Endothelial cell of umbilical vein (primary cell): Measurements from ENCODE around the gene MLF2. TPM values are rescaled to one million over a fixed set of nuclear protein-coding genes. Genes with fewer than 3 reads are reported as not detected.

Experiments used
- BruUV-seq: library from RNA; stranded (reverse); fragments of 400-500 nt; replicated peaks from 2 replicates; lab custom pipeline; 2021; lab: Mats Ljungman, UMichigan
- CTCF ChIA-PET: fragments of 300-600, 350-600 bp; sonication (Branson Sonifier 250); formaldehyde crosslinking; loops from one replicate; lab custom pipeline; 2021; ENCODE audit warnings: antibody characterized with exemption, inconsistent platforms; lab: Charles Lee
- POLR2A ChIA-PET: fragments of 300-600, 350-600 bp; sonication (Branson Sonifier 250); formaldehyde crosslinking; loops from one replicate; lab custom pipeline; 2021; ENCODE audit warnings: antibody characterized with exemption, inconsistent platforms; lab: Charles Lee
- DNase-seq: peaks from one replicate; pipeline ENCODE4 v3.0.0-alpha.2; 2011; ENCODE audit warnings: low read depth, low spot score
- FAIRE-seq: peaks from 2 replicates; lab custom pipeline; 2011; peaks lifted over from hg19 to GRCh38; lab: Jason Lieb, UNC
- H2AFZ ChIP-seq: 2 replicates; pipeline ENCODE4 v1.6.0; 2012; ENCODE audit warnings: low read depth, low read length, control low read depth, inconsistent platforms
- H3K27ac ChIP-seq: 2 replicates; pipeline ENCODE4 v1.5.1; 2011; ENCODE audit warnings: low read depth, mild to moderate bottlenecking, control low read depth, low read length, moderate library complexity; ENCODE audit not compliant: insufficient read depth
- H3K27me3 ChIP-seq, 2 experiments: 2 replicates each; pipeline versions ENCODE4 v1.6.0 to v1.6.1; 2011; ENCODE audit warnings: low read length in 2 of 2, mixed read lengths in 1 of 2; ENCODE audit not compliant: control insufficient read depth in 2 of 2, insufficient read depth in 2 of 2
- H3K36me3 ChIP-seq, 2 experiments: 2 replicates in 1 of 2; 3 replicates in 1 of 2; pipeline ENCODE4 v1.5.1; 2011; ENCODE audit warnings: low read length in 2 of 2, mild to moderate bottlenecking in 1 of 2, moderate library complexity in 1 of 2; ENCODE audit not compliant: control insufficient read depth in 2 of 2, insufficient read depth in 2 of 2; ENCODE audit errors: extremely low read depth in 1 of 2
- H3K4me1 ChIP-seq: 3 replicates; pipeline ENCODE4 v1.5.1; 2011; ENCODE audit warnings: mild to moderate bottlenecking, low read length; ENCODE audit not compliant: control insufficient read depth, insufficient read depth; ENCODE audit errors: extremely low read depth
- H3K4me2 ChIP-seq: 2 replicates; pipeline ENCODE4 v1.6.1; 2011; ENCODE audit warnings: low read length, control low read depth, mixed read lengths; ENCODE audit not compliant: insufficient read depth
- H3K4me3 ChIP-seq, 3 experiments: fragments of 200-600 bp in 1 of 3; sonication (generic), shearing (Covaris generic) in 1 of 3; replicated peaks in 1 of 3; 2 replicates each; pipeline ENCODE4 v1.5.1; 2011 to 2016; ENCODE audit warnings: control low read depth in 3 of 3, low read length in 3 of 3, mild to moderate bottlenecking in 2 of 3, inconsistent platforms in 1 of 3, low read depth in 1 of 3, moderate library complexity in 1 of 3; ENCODE audit not compliant: insufficient read depth in 1 of 3
- H3K79me2 ChIP-seq: 2 replicates; pipeline ENCODE4 v1.6.0; 2012; ENCODE audit warnings: low read length, inconsistent platforms; ENCODE audit not compliant: control insufficient read depth, insufficient read depth
- H3K9ac ChIP-seq: replicated peaks from 2 replicates; pipeline ENCODE3; 2011; ENCODE audit warnings: low read length, control low read depth; ENCODE audit not compliant: insufficient read depth; ENCODE audit errors: extremely low read depth
- H3K9me1 ChIP-seq: replicated peaks from 3 replicates; pipeline ENCODE4 v1.6.0; 2011; ENCODE audit warnings: mild to moderate bottlenecking, low read length; ENCODE audit not compliant: control insufficient read depth, insufficient read depth; ENCODE audit errors: extremely low read depth
- H3K9me3 ChIP-seq: replicated peaks from 2 replicates; pipeline ENCODE4 v1.5.1; 2012; ENCODE audit warnings: low read length, inconsistent platforms; ENCODE audit not compliant: control insufficient read depth, insufficient read depth
- H4K20me1 ChIP-seq: replicated peaks from 2 replicates; pipeline ENCODE3; 2011; ENCODE audit warnings: mild to moderate bottlenecking, low read length; ENCODE audit not compliant: control insufficient read depth, insufficient read depth; ENCODE audit errors: extremely low read depth
- GATA2 ChIP-seq: IDR thresholded peaks from 2 replicates; pipeline ENCODE4 v1.7.0; 2011; ENCODE audit warnings: low read depth, mild to moderate bottlenecking, moderate library complexity, mixed read lengths, low read length; ENCODE audit not compliant: insufficient read length, insufficient read depth
- JUN ChIP-seq: IDR thresholded peaks from 2 replicates; pipeline ENCODE4 v1.6.1; 2011; ENCODE audit warnings: borderline replicate concordance, low read depth; ENCODE audit not compliant: insufficient read length, insufficient read depth
- MYC ChIP-seq: IDR thresholded peaks from one replicate; pipeline ENCODE4 v1.6.1; 2011; ENCODE audit warnings: mild to moderate bottlenecking, low read depth, low read length
- dilution Hi-C: fragments of 300-500 bp; cut with MboI; formaldehyde crosslinking; loops from one replicate; pipeline ENCODE4 v1.15.0; 2019; ENCODE audit warnings: low sequenced_read_pairs; ENCODE audit not compliant: extremely low pct_ligation_motif_present
- intact Hi-C: fragments of 100-400 bp; cut with micrococcal nuclease; formaldehyde crosslinking; loops from one replicate; pipeline ENCODE4 v1.10.0; 2022
- polyA plus RNA-seq, 4 experiments: library from polyadenylated mRNA; depleted of rRNA in 3 of 4; stranded (reverse) in 3 of 4; unstranded in 1 of 4; fragments of >200 nt; gene quantifications; 2 replicates each; pipeline versions ENCODE4 v1.2.1 to v1.2.3, GENCODE V29; 2011 to 2012; ENCODE audit warnings: missing spikeins in 1 of 4
- total RNA-seq: library from RNA; stranded (reverse); gene quantifications from 2 replicates; pipeline ENCODE4 v1.2.3, GENCODE V29; 2021

The MLF2 gene
- total and polyA plus RNA-seq, 2 donors (not counting 3 experiments of a cell fraction or from before 2014, with no cell fraction given): 147 to 306 TPM

DNA sequence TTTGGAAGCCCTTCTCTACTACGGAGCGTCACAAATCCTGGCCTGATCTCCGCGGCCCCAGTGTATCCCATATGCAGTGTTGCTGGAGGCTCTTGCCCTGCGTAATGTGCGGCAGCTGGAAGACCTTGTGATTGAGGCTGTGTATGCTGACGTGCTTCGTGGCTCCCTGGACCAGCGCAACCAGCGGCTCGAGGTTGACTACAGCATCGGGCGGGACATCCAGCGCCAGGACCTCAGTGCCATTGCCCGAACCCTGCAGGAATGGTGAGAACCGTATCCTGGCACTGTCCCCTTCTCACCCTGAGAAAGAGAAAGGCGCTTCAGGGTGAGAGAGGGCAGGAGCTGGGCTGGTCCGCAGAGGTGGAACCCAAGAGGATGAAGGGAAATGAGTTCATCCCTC, 23.8 kb downstream of the MLF2 start:
- Histone ChIP-seq H2AFZ (no peak overlapping the region), H3K9me1 (no peaks in the 10 kb centered on the region), H3K27ac (no peak overlapping the region), H3K9me3 (no peaks in the 10 kb centered on the region), H3K9ac (no peak overlapping the region), H3K4me2 (no peak overlapping the region), H3K27me3 (no peaks in the 10 kb centered on the region), H4K20me1 (no peaks in the 10 kb centered on the region), H3K4me3 (no peak overlapping the region), H3K4me1 (peaks cover 6% of the 10 kb centered on the region), H3K79me2 (peaks cover 2% of the 10 kb centered on the region), H3K36me3 (peaks cover 6 to 26% of the 10 kb centered on the region in 2 experiments)
- CTCF ChIA-PET: no interaction called here
- no peak for TF ChIP-seq MYC
- no peak for TF ChIP-seq GATA2
- no peak for TF ChIP-seq JUN
- no TSS peak for BruUV-seq
- dilution Hi-C loops (no loop called here), intact Hi-C loops (no loop called here)
- DNase-seq: no peak
- no peak for FAIRE-seq
- POLR2A ChIA-PET: no interaction called here

DNA sequence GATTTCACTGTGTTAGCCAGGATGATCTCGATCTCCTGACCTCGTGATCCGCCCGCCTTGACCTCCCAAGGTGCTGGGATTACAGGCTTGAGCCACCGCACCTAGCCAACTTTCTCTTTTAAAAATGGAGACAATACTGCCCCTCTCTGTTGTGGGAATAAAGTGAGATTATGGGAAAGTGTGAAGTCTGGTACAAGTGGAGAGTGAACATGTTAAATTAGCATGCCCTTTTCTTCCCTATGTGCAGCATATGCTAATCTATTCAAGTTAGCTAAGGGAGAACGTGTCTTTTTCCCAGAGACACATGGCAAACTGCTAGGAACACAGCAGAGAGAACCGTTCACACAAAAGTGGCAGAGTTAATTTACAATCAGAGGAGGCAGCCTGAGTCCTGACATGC, 27.6 kb downstream of the MLF2 start:
- Histone ChIP-seq H3K27ac (no peak overlapping the region), H3K79me2 (peaks cover 2% of the 10 kb centered on the region), H3K4me2 (no peak overlapping the region), H3K9me3 (no peaks in the 10 kb centered on the region), H3K4me1 (peaks cover 11% of the 10 kb centered on the region), H2AFZ (no peak overlapping the region), H4K20me1 (no peaks in the 10 kb centered on the region), H3K36me3 (peaks cover 3 to 16% of the 10 kb centered on the region in 2 experiments), H3K27me3 (no peaks in the 10 kb centered on the region), H3K4me3 (no peak overlapping the region), H3K9ac (no peak overlapping the region), H3K9me1 (no peaks in the 10 kb centered on the region)
- ChIA-PET CTCF (interaction anchor here (1.3 to 2.8 kb wide), 4 partner anchors 8 to 36 kb away, joined by 4 to 15 read pairs (median 12); partner anchors contain the start of genes MLF2 and ZNF384), POLR2A (interaction anchor here (0.6 kb wide), 1 partner anchor 9 kb away, joined by 3 read pairs; no protein-coding TSS in a partner anchor)
- DNase-seq (no peak), FAIRE-seq (no peak)
- dilution Hi-C loops (no loop called here), intact Hi-C loops (no loop called here)
- no TSS peak for BruUV-seq
- TF ChIP-seq GATA2: no peak
- no peak for TF ChIP-seq MYC
